Activated CD4-positive, alpha-beta T cell treated with anti-CD3 and anti-CD28 coated beads, Interleukin-2, amount 50 U/mL, for 1 hour (primary cell): ENCODE results near the gene PKLR.
A peak's percentile ranks its signal among the peaks of the same experiment; 100 is the strongest.
"Not testable (repeated sequence)": the region's sequence is repeated elsewhere in the genome, so short reads cannot be mapped to it uniquely, and the experiment has no call there.

ENCODE experiments used
- DNase-seq: peaks from one replicate; pipeline ENCODE4 v3.0.0-alpha.2; 2020

Gene PKLR

DNA sequence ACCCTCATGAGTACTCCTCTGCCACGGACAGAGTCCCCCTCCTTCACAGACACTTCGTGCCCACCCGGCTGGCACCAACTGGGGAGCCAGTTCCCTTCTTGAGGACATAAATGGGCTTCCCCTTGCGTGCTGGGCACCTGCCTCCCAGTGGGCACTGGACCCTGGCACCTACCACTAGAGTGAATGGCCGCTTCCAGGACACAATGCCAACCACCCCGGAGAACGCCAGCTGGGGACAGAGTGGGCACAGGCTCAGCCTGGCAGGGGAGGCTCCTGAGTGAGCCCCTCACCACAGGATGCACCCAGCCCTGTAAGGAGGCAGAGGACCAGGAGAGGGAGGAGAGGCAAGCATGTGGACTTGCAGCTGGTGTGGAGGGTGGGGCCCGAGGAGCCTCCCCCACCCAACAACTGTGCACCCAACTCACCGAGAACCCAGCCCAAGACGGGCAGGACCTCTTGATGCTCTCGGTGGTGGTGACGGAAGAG is 47.0 kb downstream of the PKLR start:
- no peak for DNase-seq

DNA sequence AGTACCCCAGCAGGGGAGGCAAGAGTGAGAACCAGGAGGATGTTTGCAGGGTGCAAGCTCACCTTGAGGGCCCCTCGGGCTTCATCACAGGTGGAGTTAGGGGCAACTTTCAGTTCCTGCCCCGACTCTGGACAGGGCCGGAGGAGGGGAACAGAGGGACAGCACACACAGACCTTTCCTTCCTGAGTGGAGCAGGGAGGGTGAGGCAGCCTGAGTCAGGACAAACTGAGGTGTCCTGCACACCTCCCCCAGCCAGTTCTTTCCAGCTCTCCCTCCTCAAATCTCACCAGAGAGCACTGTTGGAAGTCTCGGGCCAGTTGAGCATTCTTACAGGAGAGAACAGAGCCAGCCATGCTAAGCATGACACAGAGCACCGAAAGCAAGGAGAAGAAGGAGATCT is 47.4 kb downstream of the PKLR start:
- no peak for DNase-seq

DNA sequence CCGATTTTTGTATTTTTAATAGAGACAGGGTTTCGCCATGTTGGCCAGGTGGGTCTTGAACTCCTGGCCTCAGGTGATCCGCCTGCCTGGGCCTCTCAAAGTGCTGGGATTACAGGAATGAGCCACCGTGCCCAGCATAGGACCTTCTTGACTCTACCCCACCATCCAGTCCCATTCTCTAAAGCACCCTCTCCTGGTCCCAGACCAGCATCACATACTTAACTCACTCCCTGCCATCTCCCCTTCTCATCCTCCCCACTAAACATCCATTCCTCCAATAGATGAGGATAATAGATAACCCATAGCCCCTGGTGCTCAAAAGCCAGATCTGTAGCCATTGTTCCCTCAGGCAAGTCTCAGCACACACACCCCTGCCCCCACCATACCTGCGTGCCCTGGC is 48.0 kb downstream of the PKLR start:
- no peak for DNase-seq

GRCh38 chr1:155251566-155251965 is 49.7 kb downstream of the PKLR start:
- no peak for DNase-seq

- peak; percentile 98 for DNase-seq
Observed at GRCh38 chr1:155250633-155251449, 50.4 kb downstream of the PKLR start.

GRCh38 chr1:155250246-155250632 is 51.0 kb downstream of the PKLR start:
- DNase-seq = no peak

- DNase-seq = no peak
Observed at GRCh38 chr1:155247667-155248553, 53.3 kb downstream of the PKLR start.

DNA sequence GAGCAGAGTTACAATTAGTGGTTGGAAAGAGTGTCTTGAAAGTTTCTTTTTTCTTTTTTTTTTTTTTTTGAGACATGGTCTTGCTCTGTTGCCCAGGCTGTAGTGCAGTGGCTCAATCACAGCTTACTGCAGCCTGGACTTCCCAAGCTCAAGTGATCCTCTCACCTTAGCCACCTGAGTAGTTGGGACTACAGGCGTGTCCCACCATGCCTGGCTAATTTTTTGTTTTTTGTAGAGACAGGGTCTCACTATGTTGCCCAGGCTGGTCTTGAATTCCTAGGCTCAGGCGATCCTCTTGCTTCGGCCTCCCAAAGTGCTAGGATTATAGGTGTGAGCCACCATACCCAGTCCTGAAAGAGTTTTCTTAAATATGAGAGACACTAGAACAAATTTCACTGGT is 54.4 kb downstream of the PKLR start:
- DNase-seq = not testable (repeated sequence)

- DNase-seq = no peak
Observed at GRCh38 chr1:155245163-155245524, 56.1 kb downstream of the PKLR start.

GRCh38 chr1:155244368-155245162 is 56.7 kb downstream of the PKLR start:
- peak; percentile 86 for DNase-seq

DNA sequence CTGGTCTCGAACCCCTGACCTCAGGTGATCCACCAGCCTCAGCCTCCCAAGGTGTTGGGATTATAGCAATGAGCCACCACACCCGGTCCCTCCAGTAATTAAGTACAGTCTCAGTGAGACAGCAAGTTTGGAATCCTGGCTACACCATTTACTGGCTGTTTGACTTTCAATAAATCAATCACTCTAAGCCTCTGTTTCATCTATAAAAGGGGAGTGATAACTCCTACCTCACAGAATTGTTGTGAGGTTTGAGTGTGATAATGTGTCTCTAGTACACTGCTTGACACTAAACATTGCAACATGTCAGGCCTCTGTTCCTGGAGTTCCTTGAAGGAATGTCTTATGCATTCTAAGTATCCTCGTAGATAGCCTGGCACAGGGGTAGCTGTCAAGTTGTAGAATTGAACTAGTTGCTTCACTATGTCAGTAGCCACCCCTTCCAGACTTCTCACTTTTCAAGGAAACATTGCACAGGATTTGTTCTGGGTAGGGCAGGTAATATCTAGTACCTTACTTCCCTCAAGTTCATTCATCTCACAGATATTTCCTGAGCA is 58.4 kb downstream of the PKLR start:
- no peak for DNase-seq

DNA sequence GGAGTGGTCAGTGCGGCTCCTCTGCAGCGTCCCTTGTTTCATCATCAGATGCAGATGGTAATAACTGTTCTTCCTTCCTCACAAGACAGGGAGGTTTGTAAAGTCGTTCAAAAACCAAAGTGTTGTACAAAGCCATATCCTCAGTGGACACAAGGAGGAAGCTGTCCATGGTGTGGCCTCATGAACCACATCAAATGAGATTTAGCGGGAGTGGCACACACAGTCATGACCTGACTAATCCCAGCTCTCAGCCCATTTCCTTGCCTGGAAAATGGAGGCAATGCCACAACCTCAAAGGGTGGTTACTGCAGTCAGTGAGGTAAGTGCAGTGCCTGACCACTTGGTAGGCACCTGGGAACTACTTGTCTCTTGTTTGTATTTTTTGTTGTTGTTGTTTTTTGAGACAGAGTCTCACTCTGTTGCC is 59.4 kb downstream of the PKLR start:
- no peak for DNase-seq

DNA sequence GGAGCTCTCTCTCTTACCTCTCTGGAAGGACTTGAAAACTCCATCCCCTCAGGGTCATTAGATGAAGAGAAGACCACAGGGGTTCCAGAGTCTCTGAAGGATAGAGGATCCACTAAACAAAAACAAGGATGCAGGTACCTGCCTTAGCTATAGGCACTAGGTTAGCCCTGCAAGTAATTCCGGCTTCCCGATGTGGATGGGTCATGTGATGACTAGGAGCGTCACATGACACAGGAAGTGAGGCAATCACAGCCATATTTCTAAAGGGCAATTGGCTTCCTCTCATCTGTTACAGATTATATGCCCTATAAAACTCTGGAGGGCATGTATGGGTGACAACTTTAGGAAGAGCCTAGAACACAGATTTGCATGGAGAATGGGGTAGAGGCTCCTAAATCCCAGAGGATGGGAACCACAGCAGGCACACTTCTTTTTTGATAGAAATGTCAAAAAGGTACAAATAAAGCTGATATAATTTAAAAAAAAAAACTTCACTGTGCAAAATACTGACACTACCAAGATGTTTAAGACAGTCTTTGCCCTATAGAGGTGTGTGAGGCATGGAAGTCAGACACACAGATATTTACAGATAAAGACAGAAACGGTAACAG is 60.1 kb downstream of the PKLR start:
- DNase-seq = peak; percentile 50
